Fibroblast of lung (primary cell): ENCODE data around the gene TGIF2.

Source experiments
- EZH2 ChIP-seq: IDR thresholded peaks from 2 replicates; pipeline ENCODE4 v1.5.1; 2012; ENCODE audit warnings: low read length, control low read depth, mild to moderate bottlenecking; ENCODE audit errors: missing control alignments
- TF ChIP-seq, protein P1 (sequence below), 2 donors: IDR thresholded peaks in 1 of 2; conservative IDR thresholded peaks in 1 of 2; 1 replicate in 1 of 2; 2 replicates in 1 of 2; pipeline ENCODE4 v1.5.1; 2011 to 2012; ENCODE audit warnings: low read length in 2 of 2, control low read depth in 1 of 2, inconsistent platforms in 1 of 2, low read depth in 1 of 2, mild to moderate bottlenecking in 1 of 2

GRCh38 chr20:36628076-36628475 is 54.7 kb downstream of the TGIF2 start:
- TF ChIP-seq, protein P1, sequence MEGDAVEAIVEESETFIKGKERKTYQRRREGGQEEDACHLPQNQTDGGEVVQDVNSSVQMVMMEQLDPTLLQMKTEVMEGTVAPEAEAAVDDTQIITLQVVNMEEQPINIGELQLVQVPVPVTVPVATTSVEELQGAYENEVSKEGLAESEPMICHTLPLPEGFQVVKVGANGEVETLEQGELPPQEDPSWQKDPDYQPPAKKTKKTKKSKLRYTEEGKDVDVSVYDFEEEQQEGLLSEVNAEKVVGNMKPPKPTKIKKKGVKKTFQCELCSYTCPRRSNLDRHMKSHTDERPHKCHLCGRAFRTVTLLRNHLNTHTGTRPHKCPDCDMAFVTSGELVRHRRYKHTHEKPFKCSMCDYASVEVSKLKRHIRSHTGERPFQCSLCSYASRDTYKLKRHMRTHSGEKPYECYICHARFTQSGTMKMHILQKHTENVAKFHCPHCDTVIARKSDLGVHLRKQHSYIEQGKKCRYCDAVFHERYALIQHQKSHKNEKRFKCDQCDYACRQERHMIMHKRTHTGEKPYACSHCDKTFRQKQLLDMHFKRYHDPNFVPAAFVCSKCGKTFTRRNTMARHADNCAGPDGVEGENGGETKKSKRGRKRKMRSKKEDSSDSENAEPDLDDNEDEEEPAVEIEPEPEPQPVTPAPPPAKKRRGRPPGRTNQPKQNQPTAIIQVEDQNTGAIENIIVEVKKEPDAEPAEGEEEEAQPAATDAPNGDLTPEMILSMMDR (conservative IDR thresholded peaks at IDR 0.05 in 1 of 2, IDR thresholded peaks at IDR 0.05 in 1 of 2; ENCODE audit: low read depth in 1 of 2, low read length in 2 of 2), result no peak
- TF ChIP-seq EZH2, result no peak
